ENCODE measurements around the gene ANK2. TPM values are rescaled to one million over a fixed set of nuclear protein-coding genes. Genes with fewer than 3 reads are reported as not detected.

The ANK2 gene
- total RNA-seq, 2 experiments from 2014 or later, result 0.36 TPM; not detected in 1

- H3K36me3 ChIP-seq (ENCODE audit: insufficient read depth, low read length), result no peaks in the 10 kb centered on the region
- no peak overlapping the region for H3K27ac Mint-ChIP-seq
- ChIA-PET POLR2A (no interaction called here), CTCF (no interaction called here)
- no peaks in the 10 kb centered on the region for H3K4me1 Mint-ChIP-seq (ENCODE audit: low read depth)
- no peaks in the 10 kb centered on the region for H3K4me1 ChIP-seq (ENCODE audit: insufficient read depth, low read length)
- no peaks in the 10 kb centered on the region for H3K9me3 Mint-ChIP-seq
- H3K4me3 ChIP-seq (ENCODE audit: low read length), result no peak overlapping the region
- intact Hi-C loops (cut with DNase I, micrococcal nuclease), result no loop called here
- no peak overlapping the region for H3K27ac ChIP-seq (ENCODE audit: low read depth in 1 of 2, low read length in 2 of 2)
- H3K9me3 ChIP-seq (ENCODE audit: control insufficient read depth in 1 of 2, insufficient read depth in 1 of 2, low read length in 2 of 2), result no peaks in the 10 kb centered on the region
- H3K27me3 ChIP-seq (ENCODE audit: control insufficient read depth in 1 of 2, insufficient read depth in 2 of 2, low read length in 2 of 2), result no peaks in the 10 kb centered on the region
- TF ChIP-seq, protein P1, sequence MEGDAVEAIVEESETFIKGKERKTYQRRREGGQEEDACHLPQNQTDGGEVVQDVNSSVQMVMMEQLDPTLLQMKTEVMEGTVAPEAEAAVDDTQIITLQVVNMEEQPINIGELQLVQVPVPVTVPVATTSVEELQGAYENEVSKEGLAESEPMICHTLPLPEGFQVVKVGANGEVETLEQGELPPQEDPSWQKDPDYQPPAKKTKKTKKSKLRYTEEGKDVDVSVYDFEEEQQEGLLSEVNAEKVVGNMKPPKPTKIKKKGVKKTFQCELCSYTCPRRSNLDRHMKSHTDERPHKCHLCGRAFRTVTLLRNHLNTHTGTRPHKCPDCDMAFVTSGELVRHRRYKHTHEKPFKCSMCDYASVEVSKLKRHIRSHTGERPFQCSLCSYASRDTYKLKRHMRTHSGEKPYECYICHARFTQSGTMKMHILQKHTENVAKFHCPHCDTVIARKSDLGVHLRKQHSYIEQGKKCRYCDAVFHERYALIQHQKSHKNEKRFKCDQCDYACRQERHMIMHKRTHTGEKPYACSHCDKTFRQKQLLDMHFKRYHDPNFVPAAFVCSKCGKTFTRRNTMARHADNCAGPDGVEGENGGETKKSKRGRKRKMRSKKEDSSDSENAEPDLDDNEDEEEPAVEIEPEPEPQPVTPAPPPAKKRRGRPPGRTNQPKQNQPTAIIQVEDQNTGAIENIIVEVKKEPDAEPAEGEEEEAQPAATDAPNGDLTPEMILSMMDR (IDR thresholded peaks at IDR 0.05), result no peak
- H3K36me3 Mint-ChIP-seq (ENCODE audit: low read depth), result no peaks in the 10 kb centered on the region
- peaks cover 8% of the 10 kb centered on the region for H3K27me3 Mint-ChIP-seq
- no peak overlapping the region for H3K4me3 Mint-ChIP-seq
- ATAC-seq (ENCODE audit: poor library complexity) (no peak), DNase-seq (no peak)
Measured at GRCh38 chr4:113147498-113148111, 98.2 kb downstream of the ANK2 start.

GRCh38 chr4:113148925-113149324, 99.5 kb downstream of the ANK2 start:
- H3K4me3 ChIP-seq (ENCODE audit: low read length), result no peak overlapping the region
- TF ChIP-seq, protein P1 (IDR thresholded peaks at IDR 0.05), result no peak
- Mint-ChIP-seq H3K36me3 (ENCODE audit: low read depth) (no peaks in the 10 kb centered on the region), H3K27ac (no peak overlapping the region), H3K4me3 (no peak overlapping the region), H3K4me1 (ENCODE audit: low read depth) (no peaks in the 10 kb centered on the region), H3K27me3 (peaks cover 8% of the 10 kb centered on the region), H3K9me3 (no peaks in the 10 kb centered on the region)
- intact Hi-C loops (cut with DNase I, micrococcal nuclease), result no loop called here
- CTCF ChIA-PET, result no interaction called here
- no peak for ATAC-seq (ENCODE audit: poor library complexity)
- DNase-seq, result no peak
- no peaks in the 10 kb centered on the region for H3K36me3 ChIP-seq (ENCODE audit: insufficient read depth, low read length)
- H3K9me3 ChIP-seq (ENCODE audit: control insufficient read depth in 1 of 2, insufficient read depth in 1 of 2, low read length in 2 of 2), result no peaks in the 10 kb centered on the region
- no peaks in the 10 kb centered on the region for H3K27me3 ChIP-seq (ENCODE audit: control insufficient read depth in 1 of 2, insufficient read depth in 2 of 2, low read length in 2 of 2)
- no peaks in the 10 kb centered on the region for H3K4me1 ChIP-seq (ENCODE audit: insufficient read depth, low read length)
- H3K27ac ChIP-seq (ENCODE audit: low read depth in 1 of 2, low read length in 2 of 2), result no peak overlapping the region
- POLR2A ChIA-PET, result no interaction called here

GRCh38 chr4:113153529-113154101, 104.2 kb downstream of the ANK2 start:
- Mint-ChIP-seq H3K36me3 (ENCODE audit: low read depth) (no peaks in the 10 kb centered on the region), H3K4me1 (ENCODE audit: low read depth) (no peaks in the 10 kb centered on the region), H3K27me3 (peaks cover 5% of the 10 kb centered on the region), H3K27ac (no peak overlapping the region), H3K9me3 (no peaks in the 10 kb centered on the region), H3K4me3 (no peak overlapping the region)
- Histone ChIP-seq H3K36me3 (ENCODE audit: insufficient read depth, low read length) (no peaks in the 10 kb centered on the region), H3K4me1 (ENCODE audit: insufficient read depth, low read length) (no peaks in the 10 kb centered on the region), H3K9me3 (ENCODE audit: control insufficient read depth in 1 of 2, insufficient read depth in 1 of 2, low read length in 2 of 2) (no peaks in the 10 kb centered on the region), H3K27me3 (ENCODE audit: control insufficient read depth in 1 of 2, insufficient read depth in 2 of 2, low read length in 2 of 2) (no peaks in the 10 kb centered on the region), H3K27ac (ENCODE audit: low read depth in 1 of 2, low read length in 2 of 2) (no peak overlapping the region), H3K4me3 (ENCODE audit: low read length) (no peak overlapping the region)
- no peak for ATAC-seq (ENCODE audit: poor library complexity)
- CTCF ChIA-PET, result no interaction called here
- intact Hi-C loops (cut with DNase I, micrococcal nuclease), result no loop called here
- POLR2A ChIA-PET, result no interaction called here
- DNase-seq, result no peak
- TF ChIP-seq, protein P1 (IDR thresholded peaks at IDR 0.05), result no peak

Measured in CD4-positive, alpha-beta T cell (primary cell).